Keratinocyte (primary cell): Measurements from ENCODE around the gene MMP28. TPM values are rescaled to one million over a fixed set of nuclear protein-coding genes. Genes with fewer than 3 reads are reported as not detected.

Experiments
- DNase-seq: peaks from one replicate; pipeline ENCODE4 v3.0.0-alpha.2; 2011; ENCODE audit warnings: low read depth, missing footprints, low spot score
- FAIRE-seq: peaks from 2 replicates; lab custom pipeline; 2011; peaks lifted over from hg19 to GRCh38; lab: Jason Lieb, UNC
- H2AFZ ChIP-seq: 2 replicates; pipeline ENCODE4 v1.6.0; 2012; ENCODE audit warnings: low read length, control low read depth, inconsistent platforms; ENCODE audit not compliant: control insufficient read depth
- H3K27ac ChIP-seq: 2 replicates; pipeline ENCODE4 v1.5.1; 2011; ENCODE audit warnings: low read length; ENCODE audit not compliant: control insufficient read depth, insufficient read depth
- H3K27me3 ChIP-seq: 3 replicates; pipeline ENCODE4 v1.6.0; 2011; ENCODE audit warnings: low read length; ENCODE audit not compliant: control insufficient read depth, insufficient read depth; ENCODE audit errors: extremely low read depth
- H3K36me3 ChIP-seq, 2 experiments: 2 replicates in 1 of 2; 3 replicates in 1 of 2; pipeline ENCODE4 v1.5.1; 2011; ENCODE audit warnings: low read length in 2 of 2, mild to moderate bottlenecking in 1 of 2; ENCODE audit not compliant: control insufficient read depth in 2 of 2, insufficient read depth in 2 of 2; ENCODE audit errors: extremely low read depth in 1 of 2
- H3K4me1 ChIP-seq: 3 replicates; pipeline ENCODE4 v1.5.1; 2011; ENCODE audit warnings: low read length; ENCODE audit not compliant: control insufficient read depth, insufficient read depth; ENCODE audit errors: extremely low read depth
- H3K4me2 ChIP-seq: 3 replicates; pipeline ENCODE4 v1.6.0; 2011; ENCODE audit warnings: low read depth, low read length; ENCODE audit not compliant: control insufficient read depth, insufficient read depth; ENCODE audit errors: extremely low read depth
- H3K4me3 ChIP-seq, 3 experiments: fragments of 200-600 bp in 1 of 3; sonication (generic) in 1 of 3; 2 replicates in 2 of 3; 3 replicates in 1 of 3; pipeline ENCODE4 v1.5.1; 2011 to 2016; ENCODE audit warnings: low read length in 3 of 3, mild to moderate bottlenecking in 3 of 3, control low read depth in 2 of 3, inconsistent platforms in 1 of 3, low read depth in 1 of 3, mixed read lengths in 1 of 3, mixed run types in 1 of 3, moderate library complexity in 1 of 3; ENCODE audit not compliant: control insufficient read depth in 2 of 3, insufficient read depth in 2 of 3; ENCODE audit errors: extremely low read depth in 1 of 3
- H3K79me2 ChIP-seq: 2 replicates; pipeline ENCODE4 v1.6.0; 2012; ENCODE audit warnings: low read length; ENCODE audit not compliant: control insufficient read depth, insufficient read depth
- H3K9ac ChIP-seq: 3 replicates; pipeline ENCODE4 v1.6.0; 2011; ENCODE audit warnings: low read length; ENCODE audit not compliant: control insufficient read depth, insufficient read depth; ENCODE audit errors: extremely low read depth
- H3K9me1 ChIP-seq: 3 replicates; pipeline ENCODE4 v1.6.0; 2011; ENCODE audit warnings: low read length; ENCODE audit not compliant: control insufficient read depth, insufficient read depth; ENCODE audit errors: extremely low read depth
- H3K9me3 ChIP-seq: 2 replicates; pipeline ENCODE4 v1.5.1; 2012; ENCODE audit warnings: low read depth, low read length; ENCODE audit not compliant: control insufficient read depth
- H4K20me1 ChIP-seq: 3 replicates; pipeline ENCODE4 v1.6.0; 2011; ENCODE audit warnings: low read length; ENCODE audit not compliant: control insufficient read depth, insufficient read depth; ENCODE audit errors: extremely low read depth
- EZH2 ChIP-seq: IDR thresholded peaks from one replicate; pipeline ENCODE4 v1.6.1; 2012; ENCODE audit warnings: inconsistent platforms, mild to moderate bottlenecking, low read length, moderate library complexity
- dilution Hi-C: fragments of 300-500 bp; cut with MboI; formaldehyde crosslinking; loops from one replicate; pipeline ENCODE4 v1.7.0; 2020; ENCODE audit warnings: low sequenced_read_pairs; ENCODE audit not compliant: extremely low pct_ligation_motif_present
- polyA plus RNA-seq, 5 experiments: library from polyadenylated mRNA; depleted of rRNA in 3 of 5; stranded (reverse) in 3 of 5; stranded (forward) in 1 of 5; unstranded in 1 of 5; fragments of >200 nt; gene quantifications; 1 replicate in 1 of 5; 2 replicates in 3 of 5; 3 replicates in 1 of 5; pipeline versions ENCODE4 v1.2.1 to v1.2.3, GENCODE V29; 2011 to 2012; ENCODE audit warnings: missing spikeins in 2 of 5, low read depth in 1 of 5, low replicate concordance in 1 of 5
- TF ChIP-seq, protein P1 (sequence below), 3 experiments: IDR thresholded peaks in 1 of 3; conservative IDR thresholded peaks in 1 of 3; optimal IDR thresholded peaks in 1 of 3; 2 replicates in 2 of 3; 3 replicates in 1 of 3; pipeline versions ENCODE3 to v1.5.1; 2011; ENCODE audit warnings: low read length in 3 of 3, mild to moderate bottlenecking in 3 of 3, moderate library complexity in 2 of 3, control low read depth in 1 of 3, inconsistent platforms in 1 of 3; ENCODE audit not compliant: insufficient read depth in 2 of 3; ENCODE audit errors: extremely low read depth in 1 of 3

MMP28 gene
- polyA plus RNA-seq, 1 donor (not counting 4 experiments of a cell fraction or from before 2014, with no cell fraction given), result 21.3 TPM

DNA sequence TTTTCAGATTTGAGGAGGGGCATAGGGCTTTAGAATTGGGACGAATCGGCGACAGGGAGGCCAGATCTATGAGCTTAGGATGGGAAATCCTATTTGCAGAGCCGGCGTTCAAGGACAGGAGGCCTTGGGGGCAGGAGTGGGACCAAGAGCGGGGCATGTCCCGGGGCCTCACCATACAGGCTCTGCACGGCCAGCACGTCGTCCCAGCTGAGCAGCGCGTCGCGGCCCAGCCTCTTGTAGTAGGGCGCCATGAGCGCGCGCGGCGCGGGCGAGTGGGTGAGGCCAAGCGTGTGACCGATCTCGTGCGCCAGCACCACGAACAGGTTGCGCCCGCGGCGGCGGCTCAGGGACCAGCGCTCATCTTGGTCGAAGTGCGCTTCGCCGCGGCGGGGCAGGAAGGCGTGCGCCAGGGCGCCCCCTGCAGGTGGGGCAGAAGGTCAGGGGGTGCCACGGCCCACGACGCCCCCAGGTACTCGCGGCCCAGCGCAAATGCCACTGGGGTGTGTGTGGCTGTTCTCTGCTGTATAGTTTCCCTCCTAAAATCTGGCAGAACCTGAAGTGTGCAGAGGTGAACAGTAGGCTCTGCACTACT, 25.4 kb downstream of the MMP28 start:
- Histone ChIP-seq H3K9me3 (no peaks in the 10 kb centered on the region), H3K79me2 (no peaks in the 10 kb centered on the region), H3K36me3 (peaks cover 0 to 5% of the 10 kb centered on the region in 2 experiments), H3K9me1 (no peaks in the 10 kb centered on the region), H2AFZ (no peak overlapping the region), H3K27me3 (no peaks in the 10 kb centered on the region), H3K4me3 (no peak overlapping the region), H3K9ac (no peak overlapping the region), H3K4me1 (peaks cover 6% of the 10 kb centered on the region), H3K4me2 (no peak overlapping the region), H3K27ac (no peak overlapping the region), H4K20me1 (no peaks in the 10 kb centered on the region)
- no peak for TF ChIP-seq EZH2
- TF ChIP-seq, protein P1, sequence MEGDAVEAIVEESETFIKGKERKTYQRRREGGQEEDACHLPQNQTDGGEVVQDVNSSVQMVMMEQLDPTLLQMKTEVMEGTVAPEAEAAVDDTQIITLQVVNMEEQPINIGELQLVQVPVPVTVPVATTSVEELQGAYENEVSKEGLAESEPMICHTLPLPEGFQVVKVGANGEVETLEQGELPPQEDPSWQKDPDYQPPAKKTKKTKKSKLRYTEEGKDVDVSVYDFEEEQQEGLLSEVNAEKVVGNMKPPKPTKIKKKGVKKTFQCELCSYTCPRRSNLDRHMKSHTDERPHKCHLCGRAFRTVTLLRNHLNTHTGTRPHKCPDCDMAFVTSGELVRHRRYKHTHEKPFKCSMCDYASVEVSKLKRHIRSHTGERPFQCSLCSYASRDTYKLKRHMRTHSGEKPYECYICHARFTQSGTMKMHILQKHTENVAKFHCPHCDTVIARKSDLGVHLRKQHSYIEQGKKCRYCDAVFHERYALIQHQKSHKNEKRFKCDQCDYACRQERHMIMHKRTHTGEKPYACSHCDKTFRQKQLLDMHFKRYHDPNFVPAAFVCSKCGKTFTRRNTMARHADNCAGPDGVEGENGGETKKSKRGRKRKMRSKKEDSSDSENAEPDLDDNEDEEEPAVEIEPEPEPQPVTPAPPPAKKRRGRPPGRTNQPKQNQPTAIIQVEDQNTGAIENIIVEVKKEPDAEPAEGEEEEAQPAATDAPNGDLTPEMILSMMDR (optimal IDR thresholded peaks at IDR 0.05 in 1 of 3, IDR thresholded peaks at IDR 0.05 in 1 of 3, conservative IDR thresholded peaks at IDR 0.05 in 1 of 3; ENCODE audit: extremely low read depth in 1 of 3, insufficient read depth in 2 of 3, low read length in 3 of 3), result peak; percentile 24 to 53 (median 25)
- dilution Hi-C loops, result no loop called here
- DNase-seq (no peak), FAIRE-seq (no peak)

- Histone ChIP-seq H4K20me1 (no peaks in the 10 kb centered on the region), H3K27ac (no peak overlapping the region), H3K79me2 (no peaks in the 10 kb centered on the region), H3K4me2 (no peak overlapping the region), H3K36me3 (peaks cover 0 to 3% of the 10 kb centered on the region in 2 experiments), H3K9ac (no peak overlapping the region), H3K4me3 (no peak overlapping the region), H3K9me1 (no peaks in the 10 kb centered on the region), H2AFZ (no peak overlapping the region), H3K27me3 (no peaks in the 10 kb centered on the region), H3K9me3 (no peaks in the 10 kb centered on the region), H3K4me1 (peaks cover 6% of the 10 kb centered on the region)
- DNase-seq (no peak), FAIRE-seq (no peak)
- dilution Hi-C loops, result no loop called here
- TF ChIP-seq EZH2, result no peak
- TF ChIP-seq, protein P1 (optimal IDR thresholded peaks at IDR 0.05 in 1 of 3, IDR thresholded peaks at IDR 0.05 in 1 of 3, conservative IDR thresholded peaks at IDR 0.05 in 1 of 3; ENCODE audit: extremely low read depth in 1 of 3, insufficient read depth in 2 of 3, low read length in 3 of 3), result no peak
Measured at GRCh38 chr17:35768797-35769196, 26.6 kb downstream of the MMP28 start.
